22Rv1 (cell line): Measurements from ENCODE around the gene TGIF2.

ENCODE experiments used
- CTCF ChIP-seq: fragments of 450-650 bp; IDR thresholded peaks from 2 replicates; pipeline ENCODE4 v1.5.1; 2017; ENCODE audit warnings: mild to moderate bottlenecking
- ZFX ChIP-seq: fragments of 450-650 bp; IDR thresholded peaks from 2 replicates; pipeline ENCODE4 v1.6.1; 2017; ENCODE audit warnings: antibody characterized with exemption, borderline replicate concordance

- TF ChIP-seq CTCF: no peak
- TF ChIP-seq ZFX: no peak
These were observed 32.1 kb upstream of the TGIF2 start, which contains the start of gene MYL9 for GRCh38 chr20:36541227-36541767.
